DND-41 (cell line): ENCODE data around the gene TMA7.

Experiments
- EZH2 ChIP-seq: IDR thresholded peaks from 3 replicates; pipeline ENCODE4 v1.6.1; 2012; ENCODE audit warnings: borderline replicate concordance, low read depth, mild to moderate bottlenecking, moderate library complexity, low read length, inconsistent platforms; ENCODE audit not compliant: severe bottlenecking
- TF ChIP-seq, protein P1 (sequence below): IDR thresholded peaks from 2 replicates; pipeline ENCODE4 v1.5.1; 2012; ENCODE audit warnings: borderline replicate concordance, low read length, moderate library complexity, mild to moderate bottlenecking; ENCODE audit not compliant: poor library complexity, severe bottlenecking; ENCODE audit errors: extremely low read depth

DNA sequence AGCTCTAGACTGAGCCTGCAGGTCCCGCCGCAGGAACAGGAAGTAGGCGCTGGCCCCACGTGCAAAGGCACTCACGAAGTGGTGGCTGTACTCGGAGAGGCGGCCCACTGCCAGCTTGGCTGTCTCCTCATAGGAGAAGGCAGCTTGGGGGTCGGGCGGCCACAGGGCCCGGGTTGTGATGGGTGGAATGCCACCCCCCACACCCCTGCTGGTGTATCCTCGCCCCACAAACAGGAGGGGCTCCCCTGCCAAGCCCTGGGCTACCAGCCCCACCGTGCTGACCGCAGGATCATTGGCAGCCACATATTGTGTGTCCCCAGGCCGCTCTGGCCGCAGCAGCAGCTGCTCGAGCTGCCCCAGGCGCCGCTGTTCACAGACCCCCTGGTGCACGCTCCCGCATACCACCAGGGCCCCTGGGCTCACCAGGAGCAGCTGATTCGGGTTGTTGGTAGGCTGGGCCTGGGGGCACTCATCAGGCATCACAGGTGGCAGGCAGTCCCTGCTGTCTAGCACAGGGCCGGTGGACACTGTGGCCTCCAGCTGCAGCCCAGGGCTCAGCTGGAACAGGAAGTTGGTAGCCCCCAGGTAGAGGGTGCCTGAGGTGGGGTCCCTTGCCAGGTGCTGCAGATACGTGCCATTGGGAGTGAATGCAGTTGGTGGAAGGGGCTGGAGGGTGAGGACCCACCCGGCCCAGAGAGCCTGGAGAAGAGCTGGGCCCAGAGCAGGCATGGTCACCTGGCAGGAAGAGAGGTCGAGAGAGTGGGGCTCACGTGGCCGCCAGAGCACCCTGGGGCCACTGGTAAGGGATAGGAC lies 16.0 kb upstream of the TMA7 start:
- TF ChIP-seq EZH2 = no peak
- TF ChIP-seq, protein P1, sequence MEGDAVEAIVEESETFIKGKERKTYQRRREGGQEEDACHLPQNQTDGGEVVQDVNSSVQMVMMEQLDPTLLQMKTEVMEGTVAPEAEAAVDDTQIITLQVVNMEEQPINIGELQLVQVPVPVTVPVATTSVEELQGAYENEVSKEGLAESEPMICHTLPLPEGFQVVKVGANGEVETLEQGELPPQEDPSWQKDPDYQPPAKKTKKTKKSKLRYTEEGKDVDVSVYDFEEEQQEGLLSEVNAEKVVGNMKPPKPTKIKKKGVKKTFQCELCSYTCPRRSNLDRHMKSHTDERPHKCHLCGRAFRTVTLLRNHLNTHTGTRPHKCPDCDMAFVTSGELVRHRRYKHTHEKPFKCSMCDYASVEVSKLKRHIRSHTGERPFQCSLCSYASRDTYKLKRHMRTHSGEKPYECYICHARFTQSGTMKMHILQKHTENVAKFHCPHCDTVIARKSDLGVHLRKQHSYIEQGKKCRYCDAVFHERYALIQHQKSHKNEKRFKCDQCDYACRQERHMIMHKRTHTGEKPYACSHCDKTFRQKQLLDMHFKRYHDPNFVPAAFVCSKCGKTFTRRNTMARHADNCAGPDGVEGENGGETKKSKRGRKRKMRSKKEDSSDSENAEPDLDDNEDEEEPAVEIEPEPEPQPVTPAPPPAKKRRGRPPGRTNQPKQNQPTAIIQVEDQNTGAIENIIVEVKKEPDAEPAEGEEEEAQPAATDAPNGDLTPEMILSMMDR = no peak
